ENCODE results near the gene PDE11A.

Gene PDE11A

DNA sequence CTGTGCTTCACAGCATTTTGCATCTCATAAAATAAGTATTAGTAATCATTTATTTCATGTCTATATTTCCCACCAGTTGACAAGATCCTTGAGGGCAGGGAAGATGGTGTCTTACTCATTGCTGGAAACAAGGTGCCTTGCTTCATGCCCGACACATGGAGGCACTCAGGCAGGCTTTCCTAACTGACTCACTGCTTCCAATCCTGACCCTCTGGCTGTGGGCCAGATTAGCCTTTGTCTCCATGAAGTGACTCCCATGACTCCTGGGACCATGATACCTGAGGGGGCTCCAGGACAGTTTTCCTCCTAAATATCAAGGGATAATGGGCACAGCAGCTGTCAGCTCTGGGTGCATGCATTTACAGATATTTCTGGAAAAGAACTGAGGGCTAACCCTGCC, 405.0 kb downstream of the PDE11A start:
- no peak for DNase-seq (ENCODE audit: low spot score)

DNA sequence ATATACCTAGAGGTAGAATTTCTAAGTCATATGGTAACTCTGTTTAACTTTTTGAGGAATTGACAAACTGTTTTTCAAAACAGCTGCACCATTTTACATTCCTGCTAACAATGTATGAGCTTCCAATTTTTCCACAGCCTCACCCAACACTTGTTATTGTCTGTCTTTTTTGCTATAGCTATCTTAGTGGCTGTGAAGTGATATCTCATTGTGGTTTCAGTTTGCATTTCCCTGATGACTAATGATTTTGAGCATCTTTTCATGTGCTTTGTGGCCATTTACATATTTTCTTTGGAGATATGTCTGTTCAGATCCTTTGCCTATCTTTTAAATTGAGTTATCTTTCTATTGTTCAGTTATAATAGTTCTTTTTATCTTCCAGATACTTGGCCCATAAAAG, 406.2 kb downstream of the PDE11A start:
- DNase-seq (ENCODE audit: low spot score): no peak

DNA sequence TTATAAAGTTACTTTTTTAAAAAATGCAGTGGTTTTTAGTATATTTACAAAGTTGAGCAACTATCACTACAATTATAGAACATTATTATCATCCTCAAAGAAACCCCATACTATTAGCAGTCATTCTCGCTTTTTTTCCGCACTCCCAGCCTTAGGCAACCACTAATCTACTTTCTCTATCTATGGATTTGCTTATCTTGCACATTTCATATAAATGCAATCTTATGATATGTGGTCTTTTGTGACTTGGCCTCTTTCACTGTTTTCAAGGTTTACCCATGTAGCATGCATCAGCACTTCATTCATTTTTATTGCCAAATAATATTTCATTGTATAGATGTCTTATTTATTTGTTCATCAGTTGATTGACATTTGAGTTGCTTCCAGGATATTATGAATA, 406.6 kb downstream of the PDE11A start:
- DNase-seq (ENCODE audit: low spot score): no peak

DNA sequence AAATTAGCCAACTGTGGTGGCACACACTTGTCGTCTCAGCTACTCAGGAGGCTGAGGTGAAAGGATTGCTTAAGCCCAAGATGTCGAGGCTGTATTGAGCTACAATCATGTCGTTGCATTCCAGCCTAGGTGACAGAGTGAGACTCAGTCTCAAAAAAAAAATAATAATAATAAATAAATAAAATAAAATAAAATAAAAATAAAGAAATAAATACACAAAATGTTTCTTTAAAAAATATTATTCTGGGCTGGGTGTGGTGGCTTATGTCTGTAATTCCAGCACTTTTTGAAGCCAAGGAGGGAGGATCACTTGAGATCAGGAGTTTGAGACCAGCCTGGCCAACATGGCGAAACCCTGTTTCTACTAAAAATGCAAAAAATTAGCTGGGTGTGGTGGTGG, 407.2 kb downstream of the PDE11A start:
- no peak for DNase-seq (ENCODE audit: low spot score)

DNA sequence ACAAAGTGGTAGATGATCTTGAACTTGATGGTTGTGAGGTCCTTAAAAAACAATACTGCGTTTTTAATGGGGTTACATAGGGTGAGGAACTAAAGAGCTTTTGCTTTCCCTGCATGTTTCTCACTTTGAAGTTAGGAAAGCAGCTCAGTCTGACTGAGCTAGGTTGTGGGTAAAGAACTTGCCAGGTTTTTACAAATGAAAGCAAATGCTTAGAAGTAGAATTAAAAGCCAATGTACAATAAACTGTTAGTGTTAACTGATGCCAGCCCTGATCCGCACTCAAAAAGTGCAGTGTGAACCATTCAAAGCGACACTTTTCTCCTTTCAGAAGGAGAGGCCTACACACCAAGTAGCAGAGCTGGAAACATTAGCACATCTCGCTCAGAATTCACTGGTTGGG, 409.7 kb downstream of the PDE11A start:
- DNase-seq (ENCODE audit: low spot score): no peak

DNA sequence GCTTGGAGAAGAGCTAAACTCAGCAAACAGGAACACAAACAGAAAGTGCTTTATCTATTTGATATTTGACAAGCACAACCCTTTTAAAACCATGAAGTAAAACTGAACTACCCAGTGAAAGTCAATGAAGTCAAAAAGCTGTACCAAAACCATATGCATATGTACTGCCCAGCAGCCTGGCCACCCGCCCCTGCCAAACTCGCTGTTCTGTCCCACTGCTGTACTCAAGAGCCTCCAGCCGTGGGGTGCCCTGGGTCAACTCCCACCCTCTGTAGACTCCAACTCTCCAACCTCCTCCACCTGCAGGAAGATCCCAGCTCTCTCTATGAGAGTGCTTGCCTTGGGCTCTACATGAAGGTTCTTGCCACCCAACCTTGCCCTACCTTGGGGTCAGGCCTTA, 411.8 kb downstream of the PDE11A start:
- no peak for DNase-seq (ENCODE audit: low spot score)

DNA sequence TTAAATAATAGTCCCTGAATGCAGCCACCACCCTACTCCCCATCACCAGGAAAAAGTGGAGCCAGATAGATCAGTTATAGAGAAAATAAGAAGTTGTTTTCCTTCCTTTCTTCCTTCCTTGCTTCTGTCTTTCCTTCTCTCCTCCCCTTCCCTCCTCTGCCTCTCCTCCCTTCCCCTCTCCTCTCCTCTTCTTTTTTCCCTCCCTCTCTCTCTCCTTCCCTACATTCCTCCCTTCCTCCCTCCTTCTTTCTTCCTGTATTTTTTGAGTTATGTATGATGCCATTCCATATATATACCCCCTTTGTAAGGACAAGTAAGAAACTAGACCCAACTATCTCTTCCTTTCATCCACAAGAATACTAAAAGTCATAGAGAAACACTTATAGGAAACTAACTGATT, 414.3 kb downstream of the PDE11A start:
- DNase-seq (ENCODE audit: low spot score): no peak

DNA sequence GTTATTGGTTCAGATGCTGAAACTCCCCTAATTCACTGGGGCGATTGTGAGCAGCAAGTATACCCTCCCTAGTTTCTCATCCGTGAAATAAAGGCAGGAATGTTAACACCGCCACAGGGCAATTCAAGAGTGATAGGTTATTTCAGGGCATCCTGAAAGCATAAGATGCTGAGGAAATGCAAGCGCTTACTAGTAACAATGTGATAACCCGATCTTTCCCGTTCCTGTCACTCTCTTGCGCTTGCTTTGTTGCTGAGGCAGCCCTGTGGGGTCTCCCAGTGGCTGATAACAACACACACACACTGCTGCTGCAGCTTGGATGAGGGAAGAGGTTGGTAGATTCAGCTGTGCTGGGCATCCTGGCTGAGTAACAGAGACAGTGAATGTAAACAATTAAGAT, 420.7 kb downstream of the PDE11A start:
- no peak for DNase-seq (ENCODE audit: low spot score)

DNA sequence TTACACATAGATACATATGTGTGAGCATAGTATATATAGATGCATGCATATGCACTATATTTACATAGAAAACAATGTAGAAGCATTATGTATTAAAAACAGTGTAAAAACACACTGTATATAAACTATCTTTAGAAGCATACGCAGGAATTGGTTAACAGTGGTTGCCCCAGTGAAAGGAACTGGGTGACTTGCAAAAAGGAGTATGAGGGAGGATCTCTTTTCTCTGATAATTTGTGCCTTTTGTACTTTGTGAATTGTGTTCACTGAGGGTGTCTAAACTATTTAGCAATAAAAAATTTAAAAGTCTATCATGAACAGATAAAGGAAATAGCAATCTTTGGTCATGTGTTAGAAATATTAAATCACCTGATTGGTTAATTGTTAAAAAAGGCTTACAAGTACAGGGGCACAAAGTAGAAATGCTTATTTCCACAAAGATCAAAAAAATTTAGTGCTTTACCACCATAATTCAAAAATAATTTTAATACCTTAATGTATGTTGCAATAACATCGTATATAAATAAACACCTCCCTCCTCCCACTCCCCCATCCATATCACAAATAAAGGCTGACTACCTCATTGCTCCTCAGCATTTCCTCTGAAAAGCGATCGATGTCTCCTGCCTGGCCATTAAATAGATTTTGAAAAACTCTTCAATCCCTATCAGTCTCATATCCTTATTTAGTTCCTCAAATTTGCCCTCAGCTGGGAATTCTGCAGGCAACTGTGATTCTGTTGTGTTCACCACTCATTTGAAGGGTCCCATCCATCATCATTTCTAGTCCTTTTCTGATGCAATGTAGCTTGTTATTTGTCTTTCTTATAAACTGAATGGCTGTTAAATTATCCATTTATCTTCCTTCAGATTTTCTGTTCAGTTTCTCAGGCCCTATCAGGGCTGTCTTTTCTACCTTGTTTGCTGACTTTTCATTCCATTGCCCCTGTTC, 422.7 kb downstream of the PDE11A start:
- DNase-seq (ENCODE audit: low spot score): no peak

DNA sequence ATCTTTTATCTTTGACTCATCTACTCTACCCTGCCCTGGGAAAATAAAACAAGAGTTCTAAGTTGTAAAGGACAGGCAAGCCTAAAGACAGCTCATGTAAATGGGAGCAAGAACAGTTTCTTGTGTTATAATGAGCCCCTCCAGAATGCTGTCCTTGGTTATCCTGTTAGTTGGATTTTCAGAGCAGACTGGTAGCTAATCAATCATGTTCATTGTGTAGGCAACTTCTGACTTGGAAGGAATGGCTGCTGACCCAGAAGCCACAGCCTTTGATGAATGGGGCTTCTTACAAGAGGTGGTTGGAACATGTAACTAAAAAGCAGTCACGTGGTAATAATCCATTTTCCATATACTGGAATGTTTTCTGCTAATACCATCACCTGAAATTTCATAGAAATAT, 425.8 kb downstream of the PDE11A start:
- DNase-seq (ENCODE audit: low spot score): no peak

DNA sequence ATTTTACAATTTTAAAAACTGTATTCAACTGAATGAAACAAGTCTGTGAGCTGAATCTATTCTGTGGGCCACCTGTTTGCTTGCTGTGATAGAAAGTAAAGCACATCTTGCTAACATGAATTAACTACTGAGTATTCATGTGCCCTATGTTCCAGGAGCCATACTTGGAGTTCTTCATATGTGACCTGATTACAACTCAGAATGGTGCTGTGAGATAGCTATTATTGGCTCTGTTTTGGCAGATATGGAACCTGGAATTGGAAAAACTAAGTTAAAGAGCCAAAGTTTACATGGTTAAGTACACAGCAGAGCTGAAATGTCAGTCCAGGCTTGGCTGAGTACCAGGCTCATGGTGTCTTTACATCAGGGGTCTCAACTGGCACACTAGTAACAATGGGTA, 426.3 kb downstream of the PDE11A start:
- DNase-seq (ENCODE audit: low spot score): no peak

DNA sequence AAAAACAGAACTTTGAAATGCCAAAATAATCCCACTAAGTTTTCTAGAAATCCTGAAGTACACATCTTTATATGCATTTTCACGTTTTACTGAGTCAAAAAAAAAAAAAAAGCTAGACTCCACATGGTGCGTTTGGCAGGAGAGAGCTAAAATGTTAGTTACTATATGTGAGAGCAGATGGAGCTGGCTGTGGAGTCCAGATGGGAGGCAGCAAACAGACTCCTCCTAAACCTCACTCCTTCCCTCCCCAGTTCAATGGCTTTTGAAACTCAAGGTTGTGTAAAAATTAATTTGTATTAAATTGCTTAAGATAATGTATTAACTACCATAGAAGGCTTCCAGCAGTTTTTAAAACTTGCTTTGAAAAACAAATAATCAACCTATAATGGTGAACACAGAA, 431.2 kb downstream of the PDE11A start:
- no peak for DNase-seq (ENCODE audit: low spot score)

DNA sequence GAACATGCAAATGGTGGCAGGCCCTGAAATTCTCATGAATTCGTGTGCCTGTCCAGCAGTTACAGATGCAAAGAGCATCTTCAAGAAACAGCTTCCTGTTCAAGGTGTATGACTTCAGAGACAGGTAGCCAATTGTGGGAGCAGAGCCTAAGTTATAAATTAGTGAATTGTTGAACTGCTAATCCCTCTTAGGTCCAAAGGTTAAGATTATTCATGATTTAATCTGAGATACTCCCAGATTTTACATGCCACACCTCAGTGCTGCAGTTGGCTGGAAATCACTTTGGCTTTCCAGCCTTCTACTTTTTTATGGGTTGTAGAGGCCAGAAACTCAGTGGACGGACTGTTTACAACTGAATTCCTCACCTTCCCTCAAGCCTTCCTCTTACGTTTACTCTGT, 432.2 kb downstream of the PDE11A start:
- DNase-seq (ENCODE audit: low spot score): no peak

DNA sequence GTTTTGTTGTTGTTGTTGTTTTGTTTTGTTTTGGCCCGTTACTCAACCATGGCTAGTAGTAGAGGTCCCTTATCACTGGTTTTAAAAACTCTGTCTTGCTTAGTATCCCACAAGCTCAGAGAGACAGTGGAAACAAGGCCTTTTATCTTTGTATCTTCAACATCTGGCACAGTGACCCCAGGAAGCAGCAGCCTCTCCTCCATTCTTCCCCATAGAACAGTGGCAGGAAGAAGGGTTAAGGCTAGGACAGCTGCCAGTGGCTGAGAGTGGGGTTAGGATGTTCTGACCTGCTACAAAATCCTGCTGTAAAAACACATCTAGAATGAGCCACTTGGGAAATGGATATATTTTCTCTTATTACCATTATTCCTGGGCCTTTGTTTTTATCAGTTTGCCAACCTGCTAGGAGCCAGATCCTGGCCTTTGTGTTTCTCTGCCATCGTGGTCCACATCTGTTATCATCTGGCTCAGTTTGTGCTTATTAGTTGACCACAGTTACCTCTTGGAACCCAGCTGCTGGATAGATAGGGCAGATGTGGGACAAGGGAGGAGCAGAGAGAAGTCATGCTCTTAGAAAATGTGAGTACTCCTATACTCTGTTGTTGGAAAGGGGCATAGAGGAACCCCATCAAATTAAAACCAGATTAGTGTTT, 433.2 kb downstream of the PDE11A start:
- DNase-seq (ENCODE audit: low spot score): no peak

DNA sequence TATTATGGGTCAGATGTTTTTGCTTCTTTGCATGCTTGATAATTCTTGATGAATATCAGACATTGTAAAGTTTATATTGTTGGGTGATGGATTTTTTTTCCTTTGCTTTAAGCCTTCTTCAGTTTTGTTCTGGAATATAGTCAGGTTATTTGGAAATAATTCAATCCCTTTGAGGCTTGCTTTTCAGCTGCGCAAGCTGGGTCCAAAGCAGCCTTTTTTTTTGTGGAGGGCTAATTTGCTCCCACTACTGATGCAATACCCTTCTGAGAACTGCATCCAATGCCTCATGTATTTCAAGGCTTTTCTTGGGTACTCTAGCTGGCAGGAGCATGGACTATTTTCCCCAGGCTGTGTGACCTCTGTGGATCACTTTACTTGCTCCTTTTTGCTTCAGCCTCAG, 434.1 kb downstream of the PDE11A start:
- DNase-seq (ENCODE audit: low spot score): no peak

DNA sequence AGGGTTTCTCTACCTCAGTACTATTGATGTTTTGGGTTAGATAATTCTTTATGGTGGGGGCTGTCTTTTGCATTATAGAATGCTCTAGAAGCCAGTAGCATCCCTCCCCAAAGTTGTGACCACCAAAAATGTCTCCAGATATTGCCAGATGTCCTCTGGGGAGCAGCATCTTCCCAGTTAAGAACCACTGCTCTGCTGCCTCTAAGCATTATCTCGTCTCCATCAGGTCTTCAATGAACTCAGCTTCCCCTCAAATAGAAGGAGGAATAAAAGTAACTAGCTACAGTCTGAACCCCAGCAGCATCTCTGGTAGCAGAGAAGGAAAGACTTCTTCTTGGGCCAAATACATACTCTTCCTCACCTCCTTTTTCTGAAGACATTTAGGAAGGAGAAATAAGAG, 435.9 kb downstream of the PDE11A start:
- DNase-seq (ENCODE audit: low spot score): no peak

DNA sequence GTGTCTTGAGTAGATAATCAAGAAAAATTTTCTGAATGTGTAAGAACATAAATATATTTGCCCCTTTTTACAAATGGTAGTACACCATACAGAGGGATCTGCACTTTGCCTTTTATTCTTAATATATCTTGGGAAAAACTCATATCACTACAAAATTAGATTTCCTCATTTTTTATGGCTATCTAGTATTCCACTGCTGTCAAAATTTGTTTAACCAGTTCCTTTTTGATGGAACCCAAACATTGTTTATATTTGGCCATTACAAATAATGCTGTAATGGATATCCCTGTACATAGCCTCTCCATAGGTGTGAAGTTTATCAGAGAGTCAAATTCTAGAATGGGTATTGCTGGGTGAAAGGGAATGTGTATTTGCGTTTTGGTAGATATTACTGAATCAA, 436.9 kb downstream of the PDE11A start:
- DNase-seq (ENCODE audit: low spot score): no peak

DNA sequence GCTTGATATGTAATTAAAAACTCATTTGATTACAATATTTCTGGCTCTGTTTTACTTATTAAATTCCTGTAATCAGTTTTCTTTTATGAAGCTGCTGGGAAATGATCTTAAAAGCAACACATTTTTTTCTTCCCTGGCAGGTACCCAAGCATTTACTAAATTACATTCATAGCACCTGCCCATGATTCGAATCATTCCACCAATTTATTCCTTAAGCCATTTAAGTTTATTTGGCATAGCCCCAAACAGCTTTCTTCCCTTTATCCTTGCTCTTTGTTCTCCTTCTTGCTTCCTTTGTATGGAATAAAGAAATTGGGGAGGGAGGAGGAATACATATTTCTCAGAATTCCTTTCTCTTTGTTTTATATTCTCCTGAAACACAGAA, 438.7 kb downstream of the PDE11A start:
- DNase-seq (ENCODE audit: low spot score): no peak

DNA sequence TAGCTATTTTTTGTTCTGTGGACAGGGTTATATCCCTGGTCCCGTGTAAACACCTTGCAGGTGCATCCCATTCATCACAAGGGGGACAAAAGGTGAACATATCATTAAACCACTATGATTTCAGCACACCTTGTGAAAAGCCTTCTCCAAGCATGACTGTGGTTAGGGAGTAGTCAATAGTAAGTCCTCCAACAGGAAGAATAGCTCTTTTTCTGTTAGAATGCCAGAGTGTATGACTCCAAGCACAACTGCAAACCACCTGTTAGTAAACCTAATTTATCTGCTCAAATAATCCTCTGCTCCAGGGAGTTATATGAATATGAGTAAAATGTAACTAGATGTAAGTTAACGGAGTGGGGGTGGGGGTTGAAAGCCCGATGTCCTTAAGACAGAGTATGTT, 439.5 kb downstream of the PDE11A start:
- DNase-seq (ENCODE audit: low spot score): no peak

DNA sequence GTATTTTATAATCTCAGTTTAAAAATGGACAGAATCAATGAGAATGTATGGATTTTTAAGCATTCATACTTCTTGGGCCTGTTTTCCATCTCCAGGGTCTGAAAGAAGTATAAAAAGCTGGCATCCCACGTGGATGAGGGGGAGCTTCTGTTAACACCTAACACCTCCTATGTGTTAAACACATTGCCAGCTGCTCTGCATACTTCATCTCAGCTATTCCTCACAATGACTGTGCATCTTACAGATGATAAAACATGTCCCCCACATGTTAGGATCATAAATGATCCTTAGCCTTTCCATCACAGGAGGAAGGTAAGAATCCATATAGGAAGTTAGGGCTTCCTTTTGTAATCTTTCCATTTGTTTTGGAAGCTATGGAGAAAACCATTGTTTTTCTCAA, 440.9 kb downstream of the PDE11A start:
- no peak for DNase-seq (ENCODE audit: low spot score)

DNA sequence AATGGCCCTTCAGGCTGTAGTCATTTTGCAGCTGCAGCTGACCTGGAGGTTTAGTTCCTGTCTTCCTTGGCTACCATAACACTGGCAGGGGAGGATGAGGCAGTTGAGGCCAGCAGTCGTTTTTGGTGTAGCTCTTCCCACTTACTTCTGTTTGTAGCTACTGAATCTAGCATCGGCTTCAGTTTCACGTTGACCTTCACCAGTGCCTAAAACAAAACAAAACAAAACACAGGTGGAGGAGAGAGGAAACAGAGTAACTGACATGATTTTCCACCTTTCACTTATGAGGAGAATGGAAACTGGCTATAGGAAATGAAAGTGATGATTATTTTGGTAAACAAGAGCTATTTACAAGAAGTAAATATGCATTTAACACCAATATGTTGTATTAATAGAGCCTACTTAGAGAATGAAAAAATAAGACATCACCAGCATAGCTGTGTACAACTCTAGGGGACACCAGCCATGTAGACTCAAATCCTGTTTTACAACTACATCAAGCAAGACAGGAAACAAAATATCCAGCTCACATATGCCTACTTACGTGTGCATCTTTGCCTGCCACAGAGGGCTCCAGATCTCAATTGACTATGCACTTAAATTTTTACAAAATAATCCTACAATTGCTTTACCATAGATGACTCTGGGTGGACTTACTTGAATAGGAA, 443.1 kb downstream of the PDE11A start:
- no peak for DNase-seq (ENCODE audit: low spot score)

DNA sequence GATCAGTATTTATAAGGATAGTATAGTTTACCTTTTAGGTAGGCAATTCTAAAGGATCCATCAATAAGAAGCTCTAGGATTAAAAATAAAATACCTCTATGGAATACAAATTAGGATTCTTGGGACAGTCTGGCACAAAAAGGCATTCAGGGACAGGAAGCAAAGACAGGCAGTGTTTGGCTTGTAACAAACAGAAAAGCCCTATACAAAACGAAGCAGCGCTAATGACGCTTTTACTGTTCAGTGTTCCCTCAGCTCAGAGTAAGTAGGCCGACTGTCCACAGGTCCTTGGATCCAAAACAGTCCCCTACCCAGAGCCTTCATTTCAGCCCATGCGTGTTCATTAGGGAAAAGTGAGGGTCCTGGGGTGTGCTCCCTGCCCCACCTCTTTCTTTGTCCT, 443.7 kb downstream of the PDE11A start:
- DNase-seq (ENCODE audit: low spot score): no peak
